ENCODE measurements around the gene NDEL1.

NDEL1 gene

GRCh38 chr17:8488901-8489300 is 53.2 kb downstream of the NDEL1 start:
- H4K20me1 ChIP-seq (ENCODE audit: insufficient read depth, low read length): no peaks in the 10 kb centered on the region; the same call in 1 of the 2 replicates
- H3K9me3 ChIP-seq (ENCODE audit: insufficient read depth, low read length, severe bottlenecking): peaks cover 3% of the 10 kb centered on the region
- TF ChIP-seq CTCF (IDR thresholded peaks at IDR 0.05; ENCODE audit: borderline replicate concordance, extremely low read depth, low read length, poor library complexity, severe bottlenecking) (no peak), EZH2 (IDR thresholded peaks at IDR 0.05; ENCODE audit: borderline replicate concordance, low read depth, low read length, severe bottlenecking) (no peak)
- H3K27me3 ChIP-seq (ENCODE audit: insufficient read depth, low read length, poor library complexity): no peaks in the 10 kb centered on the region
- H3K27ac ChIP-seq (ENCODE audit: low read length): no peak overlapping the region
- no peak overlapping the region for H3K4me2 ChIP-seq (ENCODE audit: insufficient read depth, low read length)
- no peaks in the 10 kb centered on the region for H3K4me1 ChIP-seq (ENCODE audit: insufficient read depth, low read length)
- peaks cover 97% of the 10 kb centered on the region for H3K36me3 ChIP-seq (ENCODE audit: insufficient read depth, low read length)
- ATAC-seq (ENCODE audit: insufficient read depth, low read depth) (no peak), DNase-seq (no peak)
- H3K9ac ChIP-seq (ENCODE audit: low read depth, low read length): no peak overlapping the region
- no peaks in the 10 kb centered on the region for H3K79me2 ChIP-seq (ENCODE audit: insufficient read depth, low read length)
- no peak overlapping the region for H3K4me3 ChIP-seq (ENCODE audit: low read depth in 1 of 2, low read length in 2 of 2)
- no peak overlapping the region for H2AFZ ChIP-seq (ENCODE audit: low read depth, low read length)

GRCh38 chr17:8489841-8490240 is 54.2 kb downstream of the NDEL1 start:
- Histone ChIP-seq H3K4me2 (ENCODE audit: insufficient read depth, low read length) (no peak overlapping the region), H2AFZ (ENCODE audit: low read depth, low read length) (no peak overlapping the region), H3K36me3 (ENCODE audit: insufficient read depth, low read length) (peaks cover 97% of the 10 kb centered on the region), H3K9me3 (ENCODE audit: insufficient read depth, low read length, severe bottlenecking) (peaks cover under 1% of the 10 kb centered on the region), H4K20me1 (ENCODE audit: insufficient read depth, low read length) (no peaks in the 10 kb centered on the region; the same call in 1 of the 2 replicates), H3K4me3 (ENCODE audit: low read depth in 1 of 2, low read length in 2 of 2) (no peak overlapping the region), H3K4me1 (ENCODE audit: insufficient read depth, low read length) (no peaks in the 10 kb centered on the region), H3K9ac (ENCODE audit: low read depth, low read length) (no peak overlapping the region), H3K27me3 (ENCODE audit: insufficient read depth, low read length, poor library complexity) (no peaks in the 10 kb centered on the region), H3K27ac (ENCODE audit: low read length) (no peak overlapping the region), H3K79me2 (ENCODE audit: insufficient read depth, low read length) (no peaks in the 10 kb centered on the region)
- TF ChIP-seq CTCF (IDR thresholded peaks at IDR 0.05; ENCODE audit: borderline replicate concordance, extremely low read depth, low read length, poor library complexity, severe bottlenecking) (no peak), EZH2 (IDR thresholded peaks at IDR 0.05; ENCODE audit: borderline replicate concordance, low read depth, low read length, severe bottlenecking) (no peak)
- no peak for ATAC-seq (ENCODE audit: insufficient read depth, low read depth)
- DNase-seq: no peak

- no peaks in the 10 kb centered on the region for H3K4me1 ChIP-seq (ENCODE audit: insufficient read depth, low read length)
- H3K4me3 ChIP-seq (ENCODE audit: low read depth in 1 of 2, low read length in 2 of 2): no peak overlapping the region
- no peak for TF ChIP-seq CTCF (IDR thresholded peaks at IDR 0.05; ENCODE audit: borderline replicate concordance, extremely low read depth, low read length, poor library complexity, severe bottlenecking)
- H3K4me2 ChIP-seq (ENCODE audit: insufficient read depth, low read length): no peak overlapping the region
- H3K79me2 ChIP-seq (ENCODE audit: insufficient read depth, low read length): no peaks in the 10 kb centered on the region
- H3K27ac ChIP-seq (ENCODE audit: low read length): no peak overlapping the region
- H2AFZ ChIP-seq (ENCODE audit: low read depth, low read length): no peak overlapping the region
- DNase-seq (no peak), ATAC-seq (ENCODE audit: insufficient read depth, low read depth) (no peak)
- no peaks in the 10 kb centered on the region for H3K9me3 ChIP-seq (ENCODE audit: insufficient read depth, low read length, severe bottlenecking)
- peaks cover 98% of the 10 kb centered on the region for H3K36me3 ChIP-seq (ENCODE audit: insufficient read depth, low read length)
- H4K20me1 ChIP-seq (ENCODE audit: insufficient read depth, low read length): no peaks in the 10 kb centered on the region; the same call in 1 of the 2 replicates
- no peaks in the 10 kb centered on the region for H3K27me3 ChIP-seq (ENCODE audit: insufficient read depth, low read length, poor library complexity)
- no peak overlapping the region for H3K9ac ChIP-seq (ENCODE audit: low read depth, low read length)
Measured at GRCh38 chr17:8490256-8491023, 54.8 kb downstream of the NDEL1 start.

Data from DND-41 (cell line).